AML-193 (cell line): ENCODE results near the gene MARK4.
"Not testable (repeated sequence)": the region's sequence is repeated elsewhere in the genome, so short reads cannot be mapped to it uniquely, and the experiment has no call there.

Source experiments
- DNase-seq, 2 experiments: peaks; one replicate each; lab custom pipeline; 2025; lab: John Stamatoyannopoulos, UW

MARK4 gene

GRCh38 chr19:45243144-45243732 lies 7.8 kb upstream of the MARK4 start:
- no peak for DNase-seq

- DNase-seq = no peak
Observed at GRCh38 chr19:45244133-45244794, 6.8 kb upstream of the MARK4 start.

- no peak for DNase-seq
Observed at GRCh38 chr19:45245334-45245787, 5.7 kb upstream of the MARK4 start, which contains the start of gene EXOC3L2. TSS of gene EXOC3L2 (minus strand) at chr19:45245407. CDS start at chr19:45239045, 6,362 bp downstream.

GRCh38 chr19:45245826-45246225 lies 5.2 kb upstream of the MARK4 start:
- no peak for DNase-seq

- no peak for DNase-seq
Observed at GRCh38 chr19:45247136-45247535, 3.9 kb upstream of the MARK4 start.

GRCh38 chr19:45249261-45250033 lies 1.6 kb upstream of the MARK4 start:
- no peak for DNase-seq

- DNase-seq = no peak
Observed at GRCh38 chr19:45250216-45250831, 747 bp upstream of the MARK4 start.

- no peak for DNase-seq
Observed at GRCh38 chr19:45251452-45252354, 632 bp downstream of the MARK4 start.

GRCh38 chr19:45253396-45254027 lies 2.4 kb downstream of the MARK4 start:
- no peak for DNase-seq

- no peak for DNase-seq
Observed at GRCh38 chr19:45254044-45254531, 3.0 kb downstream of the MARK4 start.

- DNase-seq = no peak
Observed at GRCh38 chr19:45255611-45256157, 4.6 kb downstream of the MARK4 start.

- DNase-seq = no peak
Observed at GRCh38 chr19:45256836-45257235, 5.8 kb downstream of the MARK4 start.

- DNase-seq = no peak
Observed at GRCh38 chr19:45258862-45259261, 7.8 kb downstream of the MARK4 start.

GRCh38 chr19:45262570-45262969 lies 11.5 kb downstream of the MARK4 start:
- no peak for DNase-seq

- no peak for DNase-seq
Observed at GRCh38 chr19:45263013-45263412, 11.9 kb downstream of the MARK4 start.

- no peak for DNase-seq
Observed at GRCh38 chr19:45264781-45265317, 13.8 kb downstream of the MARK4 start.

GRCh38 chr19:45265375-45265774 lies 14.3 kb downstream of the MARK4 start:
- DNase-seq = no peak

- DNase-seq = no peak
Observed at GRCh38 chr19:45267296-45267695, 16.2 kb downstream of the MARK4 start.

- not testable (repeated sequence) for DNase-seq
Observed at GRCh38 chr19:45269939-45270338, 18.9 kb downstream of the MARK4 start.

- no peak for DNase-seq
Observed at GRCh38 chr19:45271098-45271734, 20.1 kb downstream of the MARK4 start.
